Measurements from ENCODE around the gene CEND1. TPM values are rescaled to one million over a fixed set of nuclear protein-coding genes. Genes with fewer than 3 reads are reported as not detected.

The CEND1 gene
- total RNA-seq, 1 donor from 2014 or later: 0.49 TPM

GRCh38 chr11:794766-795633, 5.1 kb upstream of the CEND1 start:
- no peak for DNase-seq (ENCODE audit: low spot score)

DNA sequence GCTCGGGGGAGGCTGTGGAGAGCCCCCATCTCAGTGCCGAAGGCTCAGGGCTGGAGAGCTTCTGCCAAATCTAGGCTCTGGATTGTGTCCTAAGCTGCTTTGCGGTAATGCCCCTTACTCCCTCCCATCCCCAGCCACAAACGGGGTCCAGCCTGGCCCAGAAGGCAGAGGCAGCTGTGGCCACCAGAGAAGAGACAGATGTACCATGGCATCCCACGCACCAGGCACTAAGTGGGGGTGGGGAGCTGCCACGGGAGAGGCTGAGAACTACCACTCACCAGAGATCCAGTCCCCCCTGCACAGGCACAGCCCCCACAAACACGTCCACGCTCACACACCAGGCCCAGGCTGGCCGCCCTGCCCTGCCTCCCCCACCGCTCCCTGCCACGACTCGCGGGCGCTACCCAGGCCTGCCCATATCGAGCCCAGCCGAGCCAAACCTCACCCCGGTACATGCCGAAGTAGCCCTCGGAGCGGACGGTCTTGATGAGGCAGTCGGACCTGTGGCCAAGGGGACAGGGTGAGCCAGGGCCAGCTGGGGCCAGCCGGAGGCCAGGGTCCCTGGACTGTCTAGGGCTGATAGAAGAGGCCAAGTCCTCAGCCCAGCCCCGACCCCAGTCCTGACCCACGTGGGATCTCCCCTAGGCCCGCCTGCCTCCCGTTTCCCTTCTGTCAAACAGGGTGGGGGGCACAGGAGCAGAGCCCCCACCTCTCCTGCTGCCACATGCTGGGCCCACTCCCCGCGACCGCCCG, 4.3 kb upstream of the CEND1 start:
- no peak for DNase-seq (ENCODE audit: low spot score)

- no peak for DNase-seq (ENCODE audit: low spot score)
Measured at GRCh38 chr11:793556-793955, 3.7 kb upstream of the CEND1 start.

GRCh38 chr11:792873-793272, 3.0 kb upstream of the CEND1 start:
- no peak for DNase-seq (ENCODE audit: low spot score)

GRCh38 chr11:792535-792821, 2.6 kb upstream of the CEND1 start:
- DNase-seq (ENCODE audit: low spot score): no peak

DNA sequence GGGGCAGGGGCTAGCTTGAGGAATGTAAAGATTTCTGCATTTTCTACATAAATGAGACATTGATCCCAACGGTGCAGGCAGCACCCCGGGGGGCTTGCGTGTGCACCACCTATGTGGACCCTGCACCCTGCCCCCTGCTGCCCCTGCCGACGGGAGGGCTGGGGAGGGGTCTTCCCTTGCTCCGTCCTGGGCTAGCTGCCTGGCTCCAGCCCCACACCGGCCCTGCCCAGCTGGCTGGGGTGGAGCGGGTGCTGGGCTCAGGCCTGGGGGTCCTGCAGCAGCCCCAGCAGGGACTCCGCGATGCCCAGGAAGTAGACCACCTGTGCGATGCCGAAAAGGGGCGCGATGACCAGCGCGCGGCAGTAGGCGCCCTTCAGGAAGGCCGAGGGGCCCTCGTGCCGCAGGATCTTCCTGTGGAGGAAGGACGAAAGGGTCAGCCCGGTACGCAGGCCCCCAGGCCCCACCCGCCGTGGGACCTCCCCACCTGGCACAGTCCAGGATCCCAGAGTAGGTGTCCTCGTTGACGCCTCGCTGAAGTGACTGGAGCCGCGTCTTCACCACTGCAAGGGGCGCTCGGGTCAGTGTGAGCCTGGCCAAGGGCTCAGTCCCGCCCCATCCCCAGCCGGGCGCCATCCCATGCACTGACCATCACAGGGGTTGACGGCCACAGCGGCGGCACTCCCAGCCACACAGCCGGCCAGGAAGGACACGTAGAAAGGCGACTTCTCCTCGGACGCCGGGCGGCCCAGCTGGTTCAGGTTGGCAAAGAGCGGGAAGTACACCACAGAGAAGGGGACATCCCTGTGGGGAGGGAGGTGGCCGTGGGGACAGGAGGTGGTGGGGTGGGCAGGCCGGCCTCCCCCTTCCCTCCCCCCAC, 2.0 kb upstream of the CEND1 start:
- no peak for DNase-seq (ENCODE audit: low spot score)

DNA sequence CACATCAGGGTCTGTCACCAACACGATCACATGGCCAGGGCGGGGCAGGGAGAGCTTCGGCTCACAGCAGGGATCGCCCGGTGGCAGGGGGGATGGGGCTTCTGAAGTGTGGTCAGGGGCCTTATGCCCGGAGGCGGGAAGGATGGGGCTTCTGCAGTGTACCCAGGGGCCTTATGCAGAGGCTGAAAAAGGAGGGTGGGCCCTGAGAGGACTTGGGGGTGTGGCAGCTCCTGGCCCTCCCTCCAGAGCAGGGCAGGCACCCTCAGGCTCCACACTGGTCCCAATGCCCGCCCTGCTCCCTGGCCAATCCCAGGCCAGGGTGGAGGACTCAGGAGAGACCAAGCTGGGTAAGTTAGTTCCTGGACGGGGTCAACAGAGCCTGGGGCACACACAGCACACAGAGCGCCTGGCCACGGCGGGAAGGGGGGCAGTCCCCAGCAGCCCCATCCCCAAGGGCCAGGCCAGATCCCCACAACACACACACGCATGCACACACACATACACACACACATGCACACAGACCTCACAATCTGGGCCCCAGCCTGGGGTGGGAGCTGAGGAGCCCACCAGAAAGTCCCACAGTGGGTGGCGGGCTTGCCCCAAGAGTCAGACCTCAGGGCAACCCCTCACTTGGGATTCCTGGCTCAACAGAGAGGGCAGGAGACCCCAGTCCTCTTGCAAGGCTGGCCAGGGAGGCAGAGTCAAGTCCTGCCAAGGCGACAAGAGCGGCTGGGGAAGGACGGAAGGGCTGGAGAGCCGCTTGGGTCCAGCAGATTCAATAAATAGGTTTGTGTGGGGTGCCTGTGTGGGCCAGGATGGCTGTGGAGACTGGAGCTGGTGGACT, 1.1 kb upstream of the CEND1 start:
- no peak for DNase-seq (ENCODE audit: low spot score)

DNA sequence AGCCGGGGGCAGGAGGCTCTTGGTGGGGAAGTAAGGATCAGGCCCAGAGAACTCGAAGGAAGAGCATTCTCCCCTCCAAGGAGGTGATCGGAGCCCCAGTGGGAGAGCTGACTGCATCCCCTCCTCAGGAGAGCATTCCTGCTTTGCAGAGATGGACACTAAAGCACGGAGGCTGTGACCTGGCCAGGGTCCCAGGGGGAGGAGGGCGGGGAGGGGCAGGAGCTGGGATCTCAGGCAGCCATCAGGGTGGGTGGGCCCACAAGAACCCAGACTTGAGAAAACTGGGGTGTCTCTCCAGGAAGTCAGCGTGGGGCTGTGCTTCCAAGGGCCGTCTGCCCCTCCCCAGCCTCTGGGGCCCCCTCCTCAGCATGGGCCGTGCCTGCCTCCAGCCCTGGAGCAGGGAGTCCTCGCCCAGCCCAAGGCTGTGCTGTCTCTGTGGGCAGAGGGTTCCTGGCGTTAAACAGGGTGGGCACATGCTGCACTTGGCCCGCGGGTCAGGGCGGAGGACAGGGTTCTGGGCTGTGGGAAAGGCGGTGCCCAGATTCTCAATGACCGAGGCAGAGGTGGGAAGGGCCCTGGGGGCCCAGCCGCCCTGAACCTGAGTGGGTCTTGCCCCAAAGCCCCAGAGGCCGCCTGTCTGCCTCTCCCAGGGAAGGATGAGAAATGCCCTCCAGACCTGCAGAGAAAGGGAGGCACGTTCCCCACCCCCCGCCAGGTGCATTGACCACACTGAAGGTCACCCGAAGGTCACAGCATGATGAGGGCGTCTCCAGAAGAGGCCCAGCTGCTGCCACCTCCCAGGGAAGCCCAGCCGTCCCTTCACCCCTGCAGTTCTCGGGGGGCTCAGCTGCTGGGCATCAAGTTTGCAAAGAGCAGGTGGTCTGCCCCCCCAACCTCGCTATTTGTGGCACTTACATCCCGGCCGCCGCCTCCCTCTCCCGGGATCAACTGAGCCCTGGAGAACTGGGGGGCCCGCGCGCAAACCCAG, 643 bp downstream of the CEND1 start:
- DNase-seq (ENCODE audit: low spot score): no peak

GRCh38 chr11:788009-788640, 1.8 kb downstream of the CEND1 start:
- no peak for DNase-seq (ENCODE audit: low spot score)

DNA sequence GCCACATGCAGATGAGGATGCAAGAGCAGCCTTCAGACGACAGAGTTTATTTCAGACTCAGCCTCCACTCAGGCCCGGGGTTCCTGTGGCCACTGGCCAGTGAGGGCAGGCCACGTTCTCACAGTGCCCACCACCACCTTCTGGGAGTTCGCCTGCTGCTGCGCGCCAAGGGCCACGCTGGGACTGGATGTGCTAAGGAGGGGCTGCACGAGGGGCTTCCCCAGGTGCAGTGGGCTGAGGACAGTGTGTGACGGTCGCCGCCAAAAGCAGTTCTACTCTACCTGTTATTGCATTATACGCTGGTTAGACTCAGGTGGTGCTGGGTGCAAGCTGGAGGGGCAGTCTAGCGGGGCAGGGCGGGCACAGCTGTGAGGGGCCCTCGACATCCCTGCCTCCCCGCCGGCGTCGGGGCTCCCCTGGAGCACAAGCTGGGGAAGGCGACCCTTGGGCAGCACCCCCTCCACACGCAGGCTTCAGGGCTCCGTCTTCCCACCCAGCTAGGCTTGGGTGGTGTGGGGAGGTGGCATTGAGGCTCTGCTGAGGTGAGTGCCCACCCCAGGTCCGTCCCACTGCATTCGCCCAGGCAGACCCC, 2.7 kb downstream of the CEND1 start:
- DNase-seq (ENCODE audit: low spot score): no peak

DNA sequence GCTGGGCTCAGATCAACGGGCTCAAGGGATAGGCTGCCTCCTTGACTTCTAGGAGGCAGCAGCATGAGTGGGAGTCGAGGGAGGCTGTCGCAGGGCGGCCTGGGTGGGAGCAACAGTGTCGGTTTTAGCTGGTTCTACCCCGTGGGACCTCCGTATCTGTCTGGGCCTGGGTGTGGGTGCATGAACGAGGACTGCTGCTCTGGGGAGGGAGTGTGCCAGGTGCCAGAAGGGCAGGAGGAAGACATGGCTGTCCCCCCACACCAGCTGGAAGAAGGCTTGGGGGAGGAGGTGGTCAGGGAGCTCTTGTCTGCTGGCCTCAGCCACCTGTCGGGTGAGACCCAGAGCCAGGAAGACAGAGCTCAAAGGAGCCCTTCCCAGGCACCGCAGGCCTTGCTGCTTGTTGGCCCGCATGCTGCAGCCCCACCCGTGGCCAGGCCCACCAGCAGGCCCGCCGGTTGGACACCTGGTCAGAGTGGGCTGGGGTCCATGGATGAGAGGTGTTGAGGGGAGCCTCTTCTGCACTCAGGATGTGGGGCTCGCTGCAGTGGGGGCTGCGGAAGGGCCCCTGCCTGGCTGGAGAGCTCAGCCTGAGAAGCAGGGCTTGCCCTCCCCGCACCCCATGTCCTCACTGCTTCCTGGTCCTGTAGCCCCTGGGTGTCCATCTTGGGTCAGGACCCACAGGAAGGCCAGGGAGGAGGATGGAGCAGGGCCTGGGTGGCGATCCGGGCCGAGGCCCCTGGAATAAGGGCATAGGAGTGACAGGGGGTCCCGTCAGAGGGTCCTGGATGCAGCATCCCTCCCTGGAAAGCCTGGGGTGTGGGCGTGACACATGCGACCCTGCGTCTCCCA, 3.4 kb downstream of the CEND1 start:
- no peak for DNase-seq (ENCODE audit: low spot score)

- peak; percentile 66 for DNase-seq (ENCODE audit: low spot score)
Measured at GRCh38 chr11:783581-784015, 6.3 kb downstream of the CEND1 start.

GRCh38 chr11:782264-783174, 7.4 kb downstream of the CEND1 start:
- DNase-seq (ENCODE audit: low spot score): no peak

DNA sequence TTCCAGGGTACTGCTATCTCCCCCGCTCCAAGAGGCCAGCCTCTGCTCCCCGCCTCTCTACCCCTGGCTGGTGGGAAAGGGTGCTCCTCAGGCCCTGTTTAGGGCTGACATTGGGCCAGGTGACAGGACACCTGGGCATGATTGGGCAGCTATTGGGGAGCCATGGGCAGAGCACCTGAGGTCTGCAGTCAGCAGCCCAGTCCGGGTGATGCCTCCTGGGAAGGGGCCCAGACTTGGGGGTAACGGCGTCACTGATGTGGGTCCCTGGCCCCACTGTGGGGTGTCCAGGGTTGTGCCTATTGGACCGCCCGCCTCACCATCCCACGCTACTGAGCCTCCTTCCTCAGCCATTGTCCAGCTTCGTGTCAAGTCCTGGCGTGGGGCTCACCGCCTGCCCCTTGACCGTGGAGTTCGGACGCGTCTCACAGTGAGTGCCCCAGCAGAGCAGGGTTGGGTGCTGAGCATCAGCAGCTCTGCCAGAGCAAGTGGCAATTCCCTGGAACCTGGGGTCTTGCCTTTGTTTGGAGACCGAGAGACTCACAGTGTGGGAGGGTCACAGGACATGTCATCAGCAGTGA, 9.8 kb downstream of the CEND1 start:
- DNase-seq (ENCODE audit: low spot score): no peak

DNA sequence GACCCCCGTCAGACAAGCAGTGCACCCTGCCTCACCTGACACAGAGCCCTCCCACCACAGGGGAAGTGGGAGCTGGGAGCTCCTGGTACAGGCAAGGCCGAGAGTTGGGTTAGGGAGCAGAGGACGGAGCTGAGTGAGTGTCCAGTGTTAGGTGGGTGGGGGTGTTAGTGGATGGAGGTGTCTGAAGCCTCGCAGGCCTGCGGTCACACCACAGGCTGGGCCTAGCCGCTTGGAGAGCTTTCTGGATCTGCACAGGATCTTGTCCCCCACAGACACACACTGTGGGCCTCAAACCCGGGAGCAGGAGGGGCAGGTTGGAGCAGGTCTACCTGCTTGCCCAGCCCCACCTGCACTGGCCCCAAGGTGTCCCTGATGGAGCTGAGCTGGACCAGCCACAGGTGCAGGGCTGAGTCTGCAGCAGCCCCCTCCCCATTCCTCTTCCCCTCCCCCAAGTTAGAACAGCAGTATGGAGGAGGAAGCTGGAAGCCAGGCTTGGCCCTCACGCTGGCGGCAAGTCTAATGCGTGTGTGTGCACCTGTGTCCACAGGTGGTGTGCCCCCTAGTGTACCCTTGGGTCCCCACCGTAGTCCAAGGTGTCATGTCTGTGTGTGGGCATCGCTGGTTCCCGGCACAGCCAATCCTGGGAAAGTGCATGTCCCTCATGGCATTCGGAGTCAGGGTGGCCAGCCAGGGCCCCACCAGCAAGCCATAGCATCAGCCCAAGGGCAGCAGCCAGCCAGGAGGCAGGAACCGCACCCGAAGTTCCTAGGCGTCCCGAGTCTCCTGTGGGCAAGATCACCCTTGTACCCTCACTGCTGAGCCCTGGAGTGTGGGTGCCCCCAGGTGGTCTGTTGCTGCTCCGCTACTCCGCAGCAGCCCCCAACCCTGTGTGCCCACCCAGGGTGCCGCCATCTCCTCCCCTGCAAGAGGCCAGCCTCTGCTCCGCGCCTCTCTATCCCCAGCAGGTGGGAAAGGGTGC, 10.6 kb downstream of the CEND1 start:
- DNase-seq (ENCODE audit: low spot score): no peak

Data from mucosa of gallbladder (tissue), 1 donor.